HepG2 (cell line): ENCODE data around the gene CEL. TPM values are rescaled to one million over a fixed set of nuclear protein-coding genes. Genes with fewer than 3 reads are reported as not detected.

ENCODE experiments used
- ATAC-seq: fragments of 200-7000 bp; cut with Tn5 transposase; 3 replicates; pipeline ENCODE4 v1.9.1; 2020; ENCODE audit warnings: mild to moderate bottlenecking, moderate library complexity
- BruUV-seq: library from RNA; stranded (reverse); fragments of 400-500 nt; replicated peaks from 2 replicates; lab custom pipeline; 2021; lab: Mats Ljungman, UMichigan
- CTCF ChIA-PET: fragments of 300-600 bp; formaldehyde crosslinking; extraction: SDS; loops from one replicate; lab custom pipeline; 2021; ENCODE audit warnings: low total read pairs, inconsistent platforms, low intra/inter-chr PET ratio; lab: Yijun Ruan, JAX
- POLR2A ChIA-PET: fragments of 350-600 bp; sonication (Branson Sonifier 250); formaldehyde crosslinking; loops from one replicate; lab custom pipeline; 2020; ENCODE audit warnings: antibody characterized with exemption, inconsistent platforms; lab: Yijun Ruan, JAX
- DNase-seq: peaks from one replicate; pipeline ENCODE4 v3.0.0-alpha.2; 2015; ENCODE audit warnings: low spot score
- FAIRE-seq: peaks from 3 replicates; lab custom pipeline; 2011; peaks lifted over from hg19 to GRCh38; lab: Jason Lieb, UNC
- H2AFZ ChIP-seq: one replicate; pipeline ENCODE4 v1.6.1; 2011; ENCODE audit warnings: low read length, inconsistent platforms
- H3K27ac ChIP-seq: fragments of 300-600 bp; 3 replicates; pipeline ENCODE4 v1.8.0; 2011; ENCODE audit warnings: mixed run types, mild to moderate bottlenecking, mixed read lengths, low read length, inconsistent platforms; ENCODE audit not compliant: insufficient read depth; ENCODE audit errors: extremely low read length
- H3K27me3 ChIP-seq, 2 experiments: fragments of 200-600 bp in 1 of 2; 2 replicates in 1 of 2; 3 replicates in 1 of 2; pipeline versions ENCODE4 v1.6.0 to v1.8.0; 2011; ENCODE audit warnings: low read length in 2 of 2, mild to moderate bottlenecking in 2 of 2, moderate library complexity in 2 of 2, inconsistent platforms in 1 of 2; ENCODE audit not compliant: insufficient read depth in 2 of 2, control insufficient read depth in 1 of 2
- H3K36me3 ChIP-seq, 2 experiments: fragments of 200-600 bp in 1 of 2; replicated peaks in 1 of 2; 2 replicates in 1 of 2; 3 replicates in 1 of 2; pipeline versions ENCODE4 v1.5.1 to v1.8.0; 2011; ENCODE audit warnings: low read length in 2 of 2, inconsistent platforms in 1 of 2; ENCODE audit not compliant: insufficient read depth in 2 of 2, control insufficient read depth in 1 of 2
- H3K4me1 ChIP-seq: 2 replicates; pipeline ENCODE4 v1.5.1; 2012; ENCODE audit warnings: low read length, inconsistent platforms; ENCODE audit not compliant: insufficient read depth
- H3K4me2 ChIP-seq: 2 replicates; pipeline ENCODE4 v1.6.0; 2011; ENCODE audit warnings: low read depth, low read length, inconsistent platforms
- H3K4me3 ChIP-seq, 3 experiments: fragments of 200-600 bp in 1 of 3; sonication (generic), shearing (Covaris generic) in 1 of 3; replicated peaks in 1 of 3; 2 replicates each; pipeline ENCODE4 v1.5.1; 2011 to 2016; ENCODE audit warnings: low read length in 3 of 3, inconsistent platforms in 2 of 3, low read depth in 2 of 3, mild to moderate bottlenecking in 2 of 3, control low read depth in 1 of 3, mixed read lengths in 1 of 3; ENCODE audit not compliant: insufficient read depth in 1 of 3
- H3K79me2 ChIP-seq: one replicate; pipeline ENCODE4 v1.6.1; 2011; ENCODE audit warnings: low read length, inconsistent platforms; ENCODE audit not compliant: insufficient read depth
- H3K9ac ChIP-seq: 2 replicates; pipeline ENCODE4 v1.6.0; 2011; ENCODE audit warnings: mild to moderate bottlenecking, low read depth, low read length, inconsistent platforms; ENCODE audit not compliant: insufficient read depth
- H3K9me3 ChIP-seq: 2 replicates; pipeline ENCODE4 v1.5.1; 2012; ENCODE audit warnings: mild to moderate bottlenecking, low read length
- H4K20me1 ChIP-seq: 2 replicates; pipeline ENCODE4 v1.6.0; 2011; ENCODE audit warnings: inconsistent platforms, mild to moderate bottlenecking, low read length, moderate library complexity; ENCODE audit not compliant: insufficient read depth
- ELF3 ChIP-seq: IDR thresholded peaks from 2 replicates; pipeline ENCODE4 v1.6.1; 2016; ENCODE audit warnings: missing genetic modification reagents, missing compliant biosample characterization
- HOXD1 ChIP-seq: sonication (generic); formaldehyde crosslinking; IDR thresholded peaks from 2 replicates; pipeline ENCODE4 v1.5.0; 2020; ENCODE audit warnings: missing genetic modification reagents
- NFE2L1 ChIP-seq: sonication (generic); formaldehyde crosslinking; IDR thresholded peaks from 2 replicates; pipeline ENCODE4 v1.4.0; 2020; ENCODE audit warnings: missing genetic modification reagents, mild to moderate bottlenecking, borderline replicate concordance
- NFRKB ChIP-seq: fragments of 450-650 bp; IDR thresholded peaks from 2 replicates; pipeline ENCODE4 v1.6.1; 2017
- NR2F2 ChIP-seq: IDR thresholded peaks from 2 replicates; pipeline ENCODE4 v1.6.1; 2012; ENCODE audit warnings: low read depth, inconsistent platforms, borderline replicate concordance
- ZNF484 ChIP-seq: sonication (generic); formaldehyde crosslinking; IDR thresholded peaks from 2 replicates; pipeline ENCODE4 v1.5.1; 2020; ENCODE audit warnings: mild to moderate bottlenecking, low read depth, missing genetic modification reagents, borderline replicate concordance
- WGBS: methylation state at CpG from one replicate; pipeline ENCODE4 v1.1.6; 2017; ENCODE audit warnings: low lambda C conversion rate; 5-methylcytosine and 5-hydroxymethylcytosine counted together
- in situ Hi-C: cut with HindIII; loops from 2 replicates; pipeline ENCODE4 v1.10.0; 2017; ENCODE audit warnings: low pct_unique_long_range_greater_than_20kb; ENCODE audit not compliant: extremely low pct_ligation_motif_present
- intact Hi-C: fragments of 100-400 bp; cut with micrococcal nuclease; formaldehyde crosslinking; loops from one replicate; pipeline ENCODE4 v1.10.0; 2022; ENCODE audit not compliant: unreplicated experiment
- polyA plus RNA-seq, 8 experiments: library from polyadenylated mRNA; depleted of rRNA in 3 of 8; stranded (reverse) in 7 of 8; unstranded in 1 of 8; fragments of >200 nt; fragmentation: Illumina TruSeq in 4 of 8; extraction: Trizol in 4 of 8; gene quantifications; 2 replicates each; pipeline versions ENCODE4 v1.2.1 to v1.2.3, GENCODE V29; 2011 to 2016; ENCODE audit warnings: low read depth in 4 of 8, missing spikeins in 1 of 8, mixed read lengths in 1 of 8; ENCODE audit not compliant: insufficient read depth in 1 of 8
- total RNA-seq, 5 experiments: library from RNA; depleted of rRNA; stranded (reverse); fragments of >200 nt; fragmentation: Illumina TruSeq; extraction: Trizol; gene quantifications; 2 replicates each; pipeline ENCODE4 v1.2.3, GENCODE V29; 2016; ENCODE audit warnings: low read depth in 1 of 5
- TF ChIP-seq, protein P1 (sequence below): sonication (generic); formaldehyde crosslinking; IDR thresholded peaks from 2 replicates; pipeline ENCODE4 v1.8.0; 2022; ENCODE audit warnings: missing genetic modification reagents, mild to moderate bottlenecking, moderate library complexity, borderline replicate concordance
- TF ChIP-seq, protein P2 (sequence below): sonication (generic); formaldehyde crosslinking; IDR thresholded peaks from 2 replicates; pipeline ENCODE4 v1.5.1; 2020; ENCODE audit warnings: missing genetic modification reagents, mild to moderate bottlenecking, borderline replicate concordance
- TF ChIP-seq, protein P3 (sequence below): sonication (generic); formaldehyde crosslinking; IDR thresholded peaks from 2 replicates; pipeline ENCODE4 v1.4.0; 2020; ENCODE audit warnings: missing genetic modification reagents
- TF ChIP-seq, protein P4 (sequence below): sonication (generic); formaldehyde crosslinking; IDR thresholded peaks from 2 replicates; pipeline ENCODE4; 2020; ENCODE audit warnings: missing genetic modification reagents, mild to moderate bottlenecking, borderline replicate concordance

Gene CEL
- total and polyA plus RNA-seq, 2 of the 13 experiments (the other 11 are each of a cell fraction or from before 2014, with no cell fraction given), result 0.63 to 1.5 TPM

DNA sequence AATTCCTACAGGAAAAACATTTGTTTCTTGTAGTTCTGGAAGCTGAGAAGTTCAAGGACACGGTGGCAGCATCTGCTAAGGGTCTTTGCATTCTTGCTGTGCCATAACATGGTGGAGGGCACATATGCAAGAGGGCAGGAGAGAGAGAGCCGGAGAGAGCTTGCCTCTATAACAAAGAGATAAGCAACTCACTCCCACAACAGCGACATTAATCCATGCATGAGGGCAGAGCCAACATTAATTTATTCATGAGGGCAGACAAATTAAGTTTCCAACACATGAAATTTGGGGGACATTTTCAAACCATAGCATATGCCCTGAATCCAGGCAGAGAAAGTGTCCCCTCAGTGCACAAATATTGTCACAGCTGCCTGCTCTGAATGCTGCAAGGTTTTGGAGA is 35.4 kb upstream of the CEL start:
- in situ Hi-C loops, result no loop called here

More for the DNA sequence above, 35.4 kb upstream of the CEL start:
- 30% methylated on average over 3 of the region's 3 CpGs for WGBS
- Histone ChIP-seq H3K27me3 (peaks cover 0 to 6% of the 10 kb centered on the region in 2 experiments; a peak in 1 of 5 replicates), H3K79me2 (peaks cover 9% of the 10 kb centered on the region), H3K4me3 (no peak overlapping the region), H3K36me3 (no peaks in the 10 kb centered on the region), H3K9ac (no peak overlapping the region), H3K4me1 (peaks cover 38% of the 10 kb centered on the region), H4K20me1 (no peaks in the 10 kb centered on the region), H3K4me2 (no peak overlapping the region), H3K9me3 (no peaks in the 10 kb centered on the region), H3K27ac (no peak overlapping the region), H2AFZ (no peak overlapping the region)
- no peak for DNase-seq
- no peak for FAIRE-seq
- BruUV-seq, result no TSS peak
- TF ChIP-seq NFRKB (no peak), ZNF484 (CRISPR knock-in tag) (no peak), HOXD1 (CRISPR knock-in tag) (no peak), ELF3 (no peak), NR2F2 (no peak), NFE2L1 (no peak)
- TF ChIP-seq, protein P1, sequence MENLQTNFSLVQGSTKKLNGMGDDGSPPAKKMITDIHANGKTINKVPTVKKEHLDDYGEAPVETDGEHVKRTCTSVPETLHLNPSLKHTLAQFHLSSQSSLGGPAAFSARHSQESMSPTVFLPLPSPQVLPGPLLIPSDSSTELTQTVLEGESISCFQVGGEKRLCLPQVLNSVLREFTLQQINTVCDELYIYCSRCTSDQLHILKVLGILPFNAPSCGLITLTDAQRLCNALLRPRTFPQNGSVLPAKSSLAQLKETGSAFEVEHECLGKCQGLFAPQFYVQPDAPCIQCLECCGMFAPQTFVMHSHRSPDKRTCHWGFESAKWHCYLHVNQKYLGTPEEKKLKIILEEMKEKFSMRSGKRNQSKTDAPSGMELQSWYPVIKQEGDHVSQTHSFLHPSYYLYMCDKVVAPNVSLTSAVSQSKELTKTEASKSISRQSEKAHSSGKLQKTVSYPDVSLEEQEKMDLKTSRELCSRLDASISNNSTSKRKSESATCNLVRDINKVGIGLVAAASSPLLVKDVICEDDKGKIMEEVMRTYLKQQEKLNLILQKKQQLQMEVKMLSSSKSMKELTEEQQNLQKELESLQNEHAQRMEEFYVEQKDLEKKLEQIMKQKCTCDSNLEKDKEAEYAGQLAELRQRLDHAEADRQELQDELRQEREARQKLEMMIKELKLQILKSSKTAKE (CRISPR knock-in tag), result no peak
- TF ChIP-seq, protein P2, sequence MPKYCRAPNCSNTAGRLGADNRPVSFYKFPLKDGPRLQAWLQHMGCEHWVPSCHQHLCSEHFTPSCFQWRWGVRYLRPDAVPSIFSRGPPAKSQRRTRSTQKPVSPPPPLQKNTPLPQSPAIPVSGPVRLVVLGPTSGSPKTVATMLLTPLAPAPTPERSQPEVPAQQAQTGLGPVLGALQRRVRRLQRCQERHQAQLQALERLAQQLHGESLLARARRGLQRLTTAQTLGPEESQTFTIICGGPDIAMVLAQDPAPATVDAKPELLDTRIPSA (CRISPR knock-in tag), result no peak
- TF ChIP-seq, protein P3, sequence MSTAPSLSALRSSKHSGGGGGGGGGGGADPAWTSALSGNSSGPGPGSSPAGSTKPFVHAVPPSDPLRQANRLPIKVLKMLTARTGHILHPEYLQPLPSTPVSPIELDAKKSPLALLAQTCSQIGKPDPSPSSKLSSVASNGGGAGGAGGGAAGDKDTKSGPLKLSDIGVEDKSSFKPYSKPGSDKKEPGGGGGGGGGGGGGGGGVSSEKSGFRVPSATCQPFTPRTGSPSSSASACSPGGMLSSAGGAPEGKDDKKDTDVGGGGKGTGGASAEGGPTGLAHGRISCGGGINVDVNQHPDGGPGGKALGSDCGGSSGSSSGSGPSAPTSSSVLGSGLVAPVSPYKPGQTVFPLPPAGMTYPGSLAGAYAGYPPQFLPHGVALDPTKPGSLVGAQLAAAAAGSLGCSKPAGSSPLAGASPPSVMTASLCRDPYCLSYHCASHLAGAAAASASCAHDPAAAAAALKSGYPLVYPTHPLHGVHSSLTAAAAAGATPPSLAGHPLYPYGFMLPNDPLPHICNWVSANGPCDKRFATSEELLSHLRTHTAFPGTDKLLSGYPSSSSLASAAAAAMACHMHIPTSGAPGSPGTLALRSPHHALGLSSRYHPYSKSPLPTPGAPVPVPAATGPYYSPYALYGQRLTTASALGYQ (CRISPR knock-in tag), result no peak
- TF ChIP-seq, protein P4, sequence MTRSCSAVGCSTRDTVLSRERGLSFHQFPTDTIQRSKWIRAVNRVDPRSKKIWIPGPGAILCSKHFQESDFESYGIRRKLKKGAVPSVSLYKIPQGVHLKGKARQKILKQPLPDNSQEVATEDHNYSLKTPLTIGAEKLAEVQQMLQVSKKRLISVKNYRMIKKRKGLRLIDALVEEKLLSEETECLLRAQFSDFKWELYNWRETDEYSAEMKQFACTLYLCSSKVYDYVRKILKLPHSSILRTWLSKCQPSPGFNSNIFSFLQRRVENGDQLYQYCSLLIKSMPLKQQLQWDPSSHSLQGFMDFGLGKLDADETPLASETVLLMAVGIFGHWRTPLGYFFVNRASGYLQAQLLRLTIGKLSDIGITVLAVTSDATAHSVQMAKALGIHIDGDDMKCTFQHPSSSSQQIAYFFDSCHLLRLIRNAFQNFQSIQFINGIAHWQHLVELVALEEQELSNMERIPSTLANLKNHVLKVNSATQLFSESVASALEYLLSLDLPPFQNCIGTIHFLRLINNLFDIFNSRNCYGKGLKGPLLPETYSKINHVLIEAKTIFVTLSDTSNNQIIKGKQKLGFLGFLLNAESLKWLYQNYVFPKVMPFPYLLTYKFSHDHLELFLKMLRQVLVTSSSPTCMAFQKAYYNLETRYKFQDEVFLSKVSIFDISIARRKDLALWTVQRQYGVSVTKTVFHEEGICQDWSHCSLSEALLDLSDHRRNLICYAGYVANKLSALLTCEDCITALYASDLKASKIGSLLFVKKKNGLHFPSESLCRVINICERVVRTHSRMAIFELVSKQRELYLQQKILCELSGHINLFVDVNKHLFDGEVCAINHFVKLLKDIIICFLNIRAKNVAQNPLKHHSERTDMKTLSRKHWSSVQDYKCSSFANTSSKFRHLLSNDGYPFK (CRISPR knock-in tag), result no peak
- no peak for ATAC-seq
- CTCF ChIA-PET, result no interaction called here
- POLR2A ChIA-PET, result no interaction called here
- intact Hi-C loops, result loop anchor here (5.0 kb wide), 1 partner anchor 121 kb away; no protein-coding TSS in a partner anchor
